Inflammatory macrophage treated with lipopolysaccharide for 4 hours (primary cell): Measurements from ENCODE around the gene HNRNPL.
"Not testable (repeated sequence)": the region's sequence is repeated elsewhere in the genome, so short reads cannot be mapped to it uniquely, and the experiment has no call there.

Experiments
- DNase-seq: peaks from one replicate; pipeline ENCODE4 v3.0.0-alpha.2; 2020

Gene HNRNPL

GRCh38 chr19:38869160-38869835 lies 19.5 kb upstream of the HNRNPL start:
- DNase-seq: no peak

DNA sequence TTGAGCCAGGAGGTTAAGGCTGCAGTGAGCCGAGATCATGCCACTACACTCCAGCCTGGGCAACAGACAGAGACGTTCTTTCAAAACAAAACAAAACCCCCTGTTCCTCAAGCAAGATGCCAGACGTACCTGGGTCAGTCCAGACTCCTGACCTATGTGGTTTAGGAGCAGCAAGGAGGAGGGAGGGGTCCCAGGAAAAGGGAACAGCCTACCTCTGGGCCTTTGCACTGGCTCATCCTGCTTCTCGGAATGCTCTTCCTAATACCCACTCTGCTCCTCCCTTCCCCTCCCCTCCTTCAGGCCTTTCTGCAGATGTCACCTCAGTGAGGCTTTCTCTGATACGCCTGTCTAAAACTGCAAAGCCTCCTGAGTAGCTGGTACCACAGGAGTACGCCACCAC lies 18.8 kb upstream of the HNRNPL start:
- no peak for DNase-seq

- no peak for DNase-seq
Measured at GRCh38 chr19:38867171-38867780, 17.5 kb upstream of the HNRNPL start.

DNA sequence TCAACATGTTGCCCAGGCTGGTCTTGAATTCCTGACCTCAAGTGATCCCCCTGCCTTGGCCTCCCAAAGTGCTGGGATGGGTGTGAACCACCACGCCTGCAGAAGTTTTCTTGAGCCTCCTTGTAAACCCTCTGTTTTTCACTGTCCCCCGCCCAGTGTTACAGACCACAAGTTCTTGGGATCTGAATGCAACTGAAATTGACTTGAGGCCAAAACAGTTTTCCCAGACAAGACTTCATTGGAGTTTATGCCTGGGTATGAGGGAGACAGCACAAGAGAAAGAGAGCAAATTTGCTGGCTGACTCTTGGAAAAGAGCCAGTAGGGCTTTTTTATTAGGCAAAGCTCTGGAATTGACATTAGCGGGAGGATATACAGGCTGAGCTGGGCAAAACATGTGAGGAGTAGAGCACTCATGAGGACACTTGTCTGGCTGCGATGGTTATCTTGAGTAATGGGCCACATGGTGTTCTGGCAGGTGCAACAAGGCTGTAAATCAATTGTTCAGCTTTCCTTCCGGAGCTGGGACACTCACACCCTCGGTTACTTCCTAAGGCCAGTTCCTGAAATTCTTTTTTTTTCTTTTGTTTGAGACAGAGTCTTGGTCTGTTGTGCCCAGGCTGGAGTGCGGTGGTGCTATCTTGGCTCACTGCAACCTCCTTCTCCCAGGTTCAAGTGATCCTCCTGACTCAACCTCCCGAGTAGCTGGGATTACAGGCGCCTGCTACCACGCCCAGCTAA lies 12.7 kb upstream of the HNRNPL start:
- peak; percentile 12 for DNase-seq

DNA sequence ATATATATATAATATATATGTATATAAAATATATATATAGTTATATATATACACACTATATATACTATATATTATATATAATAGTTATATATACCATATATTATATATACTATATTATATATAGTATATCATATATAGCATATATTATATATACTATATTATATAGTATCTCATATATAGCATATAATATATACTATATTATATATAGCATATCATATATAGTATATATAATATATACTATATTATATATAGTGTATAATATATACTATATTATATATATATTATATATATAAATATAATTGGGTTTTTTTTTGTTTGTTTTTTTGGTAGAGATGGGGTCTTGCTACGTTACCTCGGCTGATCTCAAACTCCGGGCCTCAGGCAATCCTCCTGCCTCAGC lies 11.6 kb upstream of the HNRNPL start:
- no peak for DNase-seq

DNA sequence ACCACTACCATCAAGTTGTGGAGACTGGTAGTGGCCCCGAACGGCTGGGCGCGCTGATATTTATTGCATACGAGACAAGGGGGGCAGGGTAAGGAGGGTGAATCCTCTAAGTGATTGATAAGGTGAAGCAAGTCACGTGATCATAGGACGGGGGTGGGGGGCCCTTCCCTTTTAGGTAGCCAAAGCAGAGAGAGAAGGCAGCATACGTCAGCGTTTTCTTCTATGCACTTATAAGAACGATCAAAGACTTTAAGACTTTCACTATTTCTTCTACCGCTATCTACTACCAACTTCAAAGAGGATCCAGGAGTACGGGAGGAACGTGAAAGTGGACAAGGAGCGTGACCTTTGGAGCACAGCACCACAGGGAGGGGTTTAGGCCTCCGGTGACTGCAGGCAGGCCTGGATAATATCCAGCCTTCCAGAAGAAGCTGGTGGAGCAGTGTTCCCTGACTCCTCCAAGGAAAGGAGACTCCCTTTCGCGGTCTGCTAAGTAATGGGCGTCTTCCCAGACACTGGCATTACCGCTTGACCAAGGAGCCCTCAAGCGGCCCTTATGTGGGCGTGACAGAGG lies 9.9 kb upstream of the HNRNPL start:
- DNase-seq: not testable (repeated sequence)

GRCh38 chr19:38856813-38857212 lies 7.0 kb upstream of the HNRNPL start:
- DNase-seq: no peak

DNA sequence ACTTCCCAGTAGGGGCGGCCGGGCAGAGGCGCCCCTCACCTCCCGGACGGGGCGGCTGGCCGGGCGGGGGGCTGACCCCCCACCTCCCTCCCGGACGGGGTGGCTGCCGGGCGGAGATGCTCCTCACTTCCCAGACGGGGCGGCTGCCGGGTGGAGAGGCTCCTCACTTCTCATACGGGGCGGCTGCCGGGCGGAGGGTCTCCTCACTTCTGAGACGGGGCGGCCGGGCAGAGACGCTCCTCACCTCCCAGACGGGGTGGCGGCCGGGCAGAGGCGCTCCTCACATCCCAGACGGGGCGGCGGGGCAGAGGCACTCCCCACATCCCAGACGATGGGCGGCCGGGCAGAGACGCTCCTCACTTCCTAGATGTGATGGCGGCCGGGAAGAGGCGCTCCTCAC lies 6.0 kb upstream of the HNRNPL start:
- not testable (repeated sequence) for DNase-seq

- DNase-seq: not testable (repeated sequence)
Measured at GRCh38 chr19:38854961-38855360, 5.2 kb upstream of the HNRNPL start.

DNA sequence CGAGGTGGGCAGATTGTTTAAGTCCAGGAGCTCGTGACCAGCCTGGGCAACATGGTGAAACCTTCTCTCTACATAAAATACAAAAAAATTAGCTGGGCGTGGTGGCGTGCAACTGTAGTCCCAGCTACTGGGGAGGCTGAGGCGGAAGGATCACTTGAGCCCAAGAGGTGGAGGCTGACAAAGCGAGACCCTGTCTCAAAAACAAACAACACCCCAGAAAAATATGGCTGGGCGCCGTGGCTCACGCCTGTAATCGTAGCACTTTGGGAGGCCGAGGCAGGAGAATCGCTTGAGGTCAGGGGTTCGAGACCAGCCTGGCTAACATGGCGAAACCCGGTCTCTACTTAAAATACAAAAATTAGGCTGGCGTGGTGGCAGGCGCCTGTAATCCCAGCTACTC lies 3.4 kb upstream of the HNRNPL start:
- no peak for DNase-seq

- peak; percentile 75 for DNase-seq
Measured at GRCh38 chr19:38852231-38853044, 2.7 kb upstream of the HNRNPL start.

DNA sequence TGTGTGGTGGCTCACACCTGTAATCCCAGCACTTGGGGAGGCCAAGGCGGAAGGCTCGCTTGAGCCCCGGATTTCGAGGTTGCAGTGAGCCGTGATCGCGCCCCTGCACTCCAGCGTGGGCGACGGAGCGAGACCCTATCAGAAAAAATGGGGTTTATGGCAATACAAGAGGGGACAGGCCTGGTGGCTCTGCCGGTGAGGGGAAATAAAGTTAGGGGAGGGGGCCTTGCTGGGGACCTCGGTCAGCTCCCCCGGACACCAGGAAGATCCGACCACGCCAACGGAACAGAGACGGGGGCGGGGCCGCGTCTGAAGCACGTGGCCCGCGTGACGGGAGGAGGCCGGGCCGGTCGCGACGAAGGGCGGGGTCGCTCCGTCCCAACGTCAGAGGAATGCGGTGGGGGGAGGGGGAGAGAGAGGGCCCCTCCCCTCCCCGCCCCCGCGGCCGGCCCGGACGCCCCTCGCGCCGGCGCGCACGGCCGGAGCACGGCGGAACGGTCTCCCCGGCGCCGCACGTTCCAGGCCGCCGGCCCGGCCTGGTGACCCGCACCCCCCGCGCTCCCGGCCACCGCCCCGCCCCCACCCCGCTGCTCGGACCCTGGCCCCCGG lies 1.9 kb upstream of the HNRNPL start:
- peak; percentile 96 for DNase-seq

- peak; percentile 13 for DNase-seq
Measured at GRCh38 chr19:38850976-38851621, 1.3 kb upstream of the HNRNPL start.

- DNase-seq: no peak
Measured at GRCh38 chr19:38850436-38850975, 720 bp upstream of the HNRNPL start.

GRCh38 chr19:38849147-38849859 lies 483 bp downstream of the HNRNPL start:
- DNase-seq: peak; percentile 99

DNA sequence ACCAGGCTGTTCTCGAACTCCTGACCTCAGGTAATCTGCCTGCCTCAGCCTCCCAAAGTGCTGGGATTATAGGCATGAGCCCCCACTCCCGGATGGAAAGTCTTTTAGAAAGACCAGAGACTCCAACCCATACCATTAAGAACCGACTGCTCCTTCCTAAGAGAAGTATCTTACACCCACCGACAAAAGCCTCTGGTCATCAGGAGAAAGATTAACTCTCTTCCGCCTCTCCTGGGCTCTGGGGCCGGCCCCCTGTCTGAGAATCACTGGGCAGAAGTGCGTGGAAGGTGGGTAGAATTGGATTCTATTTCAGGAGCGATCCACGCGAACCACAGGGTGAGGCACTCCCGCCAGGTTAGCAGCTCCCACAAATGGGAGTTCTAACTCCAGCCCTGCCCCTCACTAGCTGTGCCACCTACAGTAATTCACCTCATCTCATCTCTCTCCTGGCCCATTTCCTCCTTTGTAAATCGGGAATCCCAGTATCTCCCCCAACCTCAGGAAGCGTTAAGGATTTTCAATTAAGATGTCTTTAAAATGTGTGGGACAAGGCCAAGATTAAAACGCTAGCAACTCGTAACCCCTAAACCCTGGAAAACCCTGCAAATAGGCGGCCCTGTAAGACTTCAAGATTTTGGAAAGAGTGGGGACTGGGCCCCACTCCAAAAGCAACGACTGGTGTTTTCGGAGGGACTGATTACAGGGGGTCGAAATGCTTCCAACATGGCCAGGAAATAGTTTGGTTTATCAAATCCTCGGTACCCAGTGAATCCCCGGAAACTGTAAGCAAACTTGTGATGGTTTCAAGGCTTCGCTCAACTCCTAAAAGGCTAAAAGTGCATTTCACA lies 1.3 kb downstream of the HNRNPL start:
- no peak for DNase-seq

- DNase-seq: no peak
Measured at GRCh38 chr19:38846097-38846496, 3.7 kb downstream of the HNRNPL start.

GRCh38 chr19:38845374-38846024 lies 4.3 kb downstream of the HNRNPL start:
- no peak for DNase-seq

DNA sequence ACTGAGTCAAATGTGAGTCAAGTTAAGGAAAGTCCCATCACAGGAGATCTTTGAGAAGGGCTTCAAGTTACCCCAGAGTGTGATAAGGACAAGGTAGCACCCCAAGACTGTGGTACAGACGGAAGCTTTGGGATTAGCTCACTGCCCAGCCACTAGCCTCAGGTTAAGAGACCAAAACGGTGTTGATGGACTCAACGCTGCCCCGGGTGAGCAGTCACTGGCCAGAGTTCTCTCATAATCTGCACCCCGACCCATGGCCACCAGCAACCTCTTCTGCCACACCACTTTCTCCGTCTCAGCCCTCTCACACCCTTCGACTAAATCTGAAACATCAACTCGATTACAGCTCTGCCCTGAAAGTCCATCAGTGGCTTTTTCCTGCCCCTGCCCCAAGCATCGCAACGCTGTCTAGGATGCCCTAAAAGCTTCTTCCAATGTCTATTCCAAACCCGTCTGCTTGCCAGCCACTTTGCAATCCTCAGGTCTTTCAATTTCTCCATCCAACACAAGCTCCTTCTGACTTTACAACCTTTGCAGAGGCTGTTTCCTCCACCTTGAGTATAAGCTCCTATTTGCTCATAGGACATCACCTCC lies 5.6 kb downstream of the HNRNPL start:
- no peak for DNase-seq
